Liver (tissue), 9 donors: ENCODE results near the gene ZNF341. TPM values are rescaled to one million over a fixed set of nuclear protein-coding genes. Genes with fewer than 3 reads are reported as not detected.
A peak's percentile ranks its signal among the peaks of the same experiment; 100 is the strongest.

Source experiments
- DNase-seq: peaks from one replicate; pipeline ENCODE4 v3.0.0-alpha.2; 2017; ENCODE audit warnings: low spot score
- H3K27ac ChIP-seq, 2 donors: one replicate each; pipeline ENCODE4 v1.7.0; 2013; ENCODE audit warnings: inconsistent platforms in 2 of 2, low read length in 2 of 2, control low read depth in 1 of 2, low read depth in 1 of 2, mild to moderate bottlenecking in 1 of 2
- H3K27me3 ChIP-seq, 4 donors: one replicate each; pipeline versions ENCODE4 v1.6.1 to v1.7.0; 2013; ENCODE audit warnings: low read length in 3 of 4, inconsistent platforms in 1 of 4, mild to moderate bottlenecking in 1 of 4, moderate library complexity in 1 of 4; ENCODE audit not compliant: control insufficient read depth in 4 of 4, insufficient read depth in 4 of 4
- H3K36me3 ChIP-seq, 4 donors: one replicate each; pipeline versions ENCODE4 v1.6.1 to v1.7.0; 2013; ENCODE audit warnings: low read length in 3 of 4, mild to moderate bottlenecking in 3 of 4, low read depth in 1 of 4, moderate library complexity in 1 of 4; ENCODE audit not compliant: control insufficient read depth in 4 of 4, insufficient read depth in 3 of 4
- H3K4me1 ChIP-seq, 4 donors: one replicate each; pipeline versions ENCODE4 v1.6.1 to v1.7.0; 2013; ENCODE audit warnings: low read length in 3 of 4, mild to moderate bottlenecking in 3 of 4, moderate library complexity in 1 of 4; ENCODE audit not compliant: control insufficient read depth in 4 of 4, insufficient read depth in 4 of 4
- H3K4me3 ChIP-seq, 3 donors: one replicate each; pipeline versions ENCODE4 v1.6.1 to v1.7.0; 2013; ENCODE audit warnings: low read length in 3 of 3, control low read depth in 1 of 3, low read depth in 1 of 3, mild to moderate bottlenecking in 1 of 3
- H3K9ac ChIP-seq, 2 donors: one replicate each; pipeline ENCODE4 v1.7.0; 2013; ENCODE audit warnings: low read length in 2 of 2, mild to moderate bottlenecking in 2 of 2, moderate library complexity in 2 of 2, control low read depth in 1 of 2, low read depth in 1 of 2
- H3K9me3 ChIP-seq, 4 donors: one replicate each; pipeline versions ENCODE4 v1.6.1 to v1.7.0; 2013; ENCODE audit warnings: low read length in 3 of 4; ENCODE audit not compliant: control insufficient read depth in 4 of 4
- FOXA2 ChIP-seq: IDR thresholded peaks from 2 replicates; pipeline ENCODE4 v1.6.1; 2016; ENCODE audit warnings: antibody characterized with exemption
- HNF4A ChIP-seq, 2 donors: conservative IDR thresholded peaks; 2 replicates each; pipeline ENCODE4 v1.6.1; 2016; ENCODE audit warnings: antibody characterized with exemption in 2 of 2, mild to moderate bottlenecking in 2 of 2
- HNF4G ChIP-seq: IDR thresholded peaks from 2 replicates; pipeline ENCODE4 v1.6.1; 2016; ENCODE audit warnings: antibody characterized with exemption
- JUND ChIP-seq, 2 donors: IDR thresholded peaks; 2 replicates each; pipeline ENCODE4 v1.6.1; 2016; ENCODE audit warnings: antibody characterized with exemption in 2 of 2
- NR2F2 ChIP-seq: IDR thresholded peaks from 2 replicates; pipeline ENCODE4 v1.6.1; 2016; ENCODE audit warnings: antibody characterized with exemption
- RAD21 ChIP-seq, 2 donors: IDR thresholded peaks; 2 replicates each; pipeline ENCODE4 v1.6.1; 2016; ENCODE audit warnings: antibody characterized with exemption in 2 of 2, mild to moderate bottlenecking in 2 of 2
- REST ChIP-seq: IDR thresholded peaks from 2 replicates; pipeline ENCODE4 v1.6.1; 2016; ENCODE audit warnings: antibody characterized with exemption, mild to moderate bottlenecking
- RXRA ChIP-seq, 2 donors: IDR thresholded peaks; 2 replicates each; pipeline ENCODE4 v1.6.1; 2017 to 2018; ENCODE audit warnings: antibody characterized with exemption in 2 of 2, mild to moderate bottlenecking in 1 of 2
- WGBS: extraction: QIAGEN DNeasy Blood & Tissue Kit; methylation state at CpG from one replicate; pipeline ENCODE4 v1.1.7; 2013; 5-methylcytosine and 5-hydroxymethylcytosine counted together
- polyA plus RNA-seq, 2 donors: library from polyadenylated mRNA; stranded (reverse) in 1 of 2; unstranded in 1 of 2; fragments of 200-250 nt in 1 of 2; fragments of >200 nt in 1 of 2; fragmentation: Nextera tagmentation in 1 of 2; extraction: Ambion mirVana in 1 of 2; gene quantifications; one replicate each; pipeline versions ENCODE4 v1.2.1 to v1.2.3, GENCODE V29; 2013 to 2015
- total RNA-seq, 2 donors: library from RNA; depleted of rRNA; stranded (reverse); fragments of >200 nt; gene quantifications; one replicate each; pipeline ENCODE4 v1.2.3, GENCODE V29; 2014
- TF ChIP-seq, protein P1 (sequence below): IDR thresholded peaks from 2 replicates; pipeline ENCODE4 v1.6.1; 2016; ENCODE audit warnings: antibody characterized with exemption
- TF ChIP-seq, protein P2 (sequence below): fragments of 150-350 bp; IDR thresholded peaks from 2 replicates; pipeline ENCODE4 v1.5.1; 2017; ENCODE audit warnings: improper control_type of control experiment, low read depth, low read length; ENCODE audit not compliant: missing input control
- donor health status: healthy.
- donor health status: healthy.
- donor health status: healthy.
- donor health status: healthy.
- donor health status: healthy.

Gene ZNF341
- total and polyA plus RNA-seq, 4 donors = 0.69 to 1.1 (median 0.82) TPM

DNA sequence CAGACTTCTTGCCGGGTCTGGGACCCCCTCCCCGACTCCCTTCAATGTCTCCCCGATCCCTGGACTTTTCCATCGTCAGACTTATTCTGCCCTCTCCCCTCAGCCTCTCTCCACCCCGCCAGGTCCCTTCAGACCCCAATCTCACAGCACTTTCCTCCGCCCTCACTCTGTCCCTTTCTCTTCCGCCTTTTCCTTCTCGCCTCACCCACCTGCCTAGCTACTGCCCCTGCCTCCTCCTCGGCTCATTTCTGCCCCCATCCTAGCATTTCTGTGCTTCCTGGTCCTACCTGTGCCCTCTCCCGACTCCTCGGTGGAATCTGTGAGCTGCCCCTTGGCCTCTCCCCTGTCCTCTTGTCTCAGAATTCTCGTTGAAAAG, 80.0 kb downstream of the ZNF341 start:
- Histone ChIP-seq H3K4me1 (peaks cover 12 to 33% (median 25%) of the 10 kb centered on the region in 4 donors), H3K27me3 (no peaks in the 10 kb centered on the region), H3K27ac (peak overlapping the region; percentile 93 to 100), H3K4me3 (peak overlapping the region; percentile 84 to 97 (median 94)), H3K9ac (peak overlapping the region; percentile 95 to 100), H3K9me3 (no peaks in the 10 kb centered on the region), H3K36me3 (no peaks in the 10 kb centered on the region)
- peak; percentile 48 for DNase-seq
- no peak for TF ChIP-seq HNF4A (conservative IDR thresholded peaks at IDR 0.05)
- TF ChIP-seq REST = no peak
- TF ChIP-seq, protein P1, sequence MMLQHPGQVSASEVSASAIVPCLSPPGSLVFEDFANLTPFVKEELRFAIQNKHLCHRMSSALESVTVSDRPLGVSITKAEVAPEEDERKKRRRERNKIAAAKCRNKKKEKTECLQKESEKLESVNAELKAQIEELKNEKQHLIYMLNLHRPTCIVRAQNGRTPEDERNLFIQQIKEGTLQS = no peak
- no peak for TF ChIP-seq JUND (IDR thresholded peaks at IDR 0.05)
- TF ChIP-seq, protein P2, sequence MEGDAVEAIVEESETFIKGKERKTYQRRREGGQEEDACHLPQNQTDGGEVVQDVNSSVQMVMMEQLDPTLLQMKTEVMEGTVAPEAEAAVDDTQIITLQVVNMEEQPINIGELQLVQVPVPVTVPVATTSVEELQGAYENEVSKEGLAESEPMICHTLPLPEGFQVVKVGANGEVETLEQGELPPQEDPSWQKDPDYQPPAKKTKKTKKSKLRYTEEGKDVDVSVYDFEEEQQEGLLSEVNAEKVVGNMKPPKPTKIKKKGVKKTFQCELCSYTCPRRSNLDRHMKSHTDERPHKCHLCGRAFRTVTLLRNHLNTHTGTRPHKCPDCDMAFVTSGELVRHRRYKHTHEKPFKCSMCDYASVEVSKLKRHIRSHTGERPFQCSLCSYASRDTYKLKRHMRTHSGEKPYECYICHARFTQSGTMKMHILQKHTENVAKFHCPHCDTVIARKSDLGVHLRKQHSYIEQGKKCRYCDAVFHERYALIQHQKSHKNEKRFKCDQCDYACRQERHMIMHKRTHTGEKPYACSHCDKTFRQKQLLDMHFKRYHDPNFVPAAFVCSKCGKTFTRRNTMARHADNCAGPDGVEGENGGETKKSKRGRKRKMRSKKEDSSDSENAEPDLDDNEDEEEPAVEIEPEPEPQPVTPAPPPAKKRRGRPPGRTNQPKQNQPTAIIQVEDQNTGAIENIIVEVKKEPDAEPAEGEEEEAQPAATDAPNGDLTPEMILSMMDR = no peak
- no peak for TF ChIP-seq RAD21 (IDR thresholded peaks at IDR 0.05)
- no peak for TF ChIP-seq NR2F2
- no peak for TF ChIP-seq FOXA2
- 1% methylated on average over 12 of the region's 12 CpGs for WGBS

DNA sequence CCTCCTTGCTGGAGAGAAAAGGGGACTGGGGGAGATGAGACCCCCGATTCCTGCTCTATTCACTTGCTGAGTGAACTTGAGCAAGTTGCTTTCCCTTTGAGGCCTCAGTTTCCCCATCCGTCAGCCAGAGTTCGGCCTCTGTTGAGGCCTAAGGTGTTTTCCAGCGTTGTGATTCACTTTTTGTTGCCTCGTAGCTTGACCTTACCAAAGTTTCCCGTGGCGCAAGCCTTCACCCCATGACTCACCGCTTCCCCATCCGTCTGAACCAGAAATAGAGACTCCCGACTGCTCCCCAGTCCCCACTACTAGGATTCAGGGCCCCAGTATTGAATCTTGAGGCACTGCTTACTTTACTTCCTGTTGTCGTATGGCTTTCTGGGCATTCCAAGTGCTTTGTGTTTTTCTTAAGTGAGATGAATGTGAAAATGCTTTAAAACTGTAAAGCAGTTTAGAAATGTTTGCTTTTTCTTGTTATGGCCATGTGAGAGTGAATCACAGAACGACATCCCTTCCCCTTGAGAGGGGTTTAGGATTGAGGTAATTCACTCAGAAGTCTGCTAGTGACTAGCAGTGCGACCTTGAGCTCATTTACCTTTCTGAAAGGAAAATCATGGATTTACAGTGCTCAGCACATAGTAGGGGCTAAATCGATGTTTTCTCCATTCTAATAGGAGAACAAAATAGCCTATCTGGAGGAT, 80.5 kb downstream of the ZNF341 start:
- WGBS = 10% methylated on average over 14 of the region's 14 CpGs
- peak; percentile 34 to 39 for TF ChIP-seq RXRA (IDR thresholded peaks at IDR 0.05)
- no peak for TF ChIP-seq HNF4G
- TF ChIP-seq JUND (IDR thresholded peaks at IDR 0.05) = peak; percentile 92 to 95
- TF ChIP-seq, protein P1 = peak; percentile 68
- no peaks in the 10 kb centered on the region for H3K9me3 ChIP-seq

More for the DNA sequence above, 80.5 kb downstream of the ZNF341 start:
- Histone ChIP-seq H3K4me1 (peaks cover 12 to 33% (median 25%) of the 10 kb centered on the region in 4 donors), H3K27ac (peak overlapping the region; percentile 93 to 100), H3K27me3 (no peaks in the 10 kb centered on the region), H3K9ac (peak overlapping the region; percentile 95 to 100), H3K4me3 (peak overlapping the region; percentile 84 to 97 (median 94)), H3K36me3 (no peaks in the 10 kb centered on the region)
- no peak for DNase-seq
